SU-DHL-6 (cell line): ENCODE data around the gene ATP8A2.

Source experiments
- EZH2phosphoT487 ChIP-seq: fragments of 200-600 bp; sonication (generic), shearing (Covaris generic); conservative IDR thresholded peaks from 2 replicates; pipeline ENCODE4 v1.6.1; 2018; ENCODE audit warnings: mild to moderate bottlenecking, antibody characterized with exemption, low read length, moderate library complexity, mixed read lengths
- TF ChIP-seq, protein P1 (sequence below): fragments of 200-600 bp; sonication (generic); IDR thresholded peaks from one replicate; pipeline ENCODE4 v1.5.1; 2017; ENCODE audit warnings: antibody characterized with exemption, mild to moderate bottlenecking, low read length, moderate library complexity; ENCODE audit not compliant: insufficient read depth, poor library complexity, severe bottlenecking

DNA sequence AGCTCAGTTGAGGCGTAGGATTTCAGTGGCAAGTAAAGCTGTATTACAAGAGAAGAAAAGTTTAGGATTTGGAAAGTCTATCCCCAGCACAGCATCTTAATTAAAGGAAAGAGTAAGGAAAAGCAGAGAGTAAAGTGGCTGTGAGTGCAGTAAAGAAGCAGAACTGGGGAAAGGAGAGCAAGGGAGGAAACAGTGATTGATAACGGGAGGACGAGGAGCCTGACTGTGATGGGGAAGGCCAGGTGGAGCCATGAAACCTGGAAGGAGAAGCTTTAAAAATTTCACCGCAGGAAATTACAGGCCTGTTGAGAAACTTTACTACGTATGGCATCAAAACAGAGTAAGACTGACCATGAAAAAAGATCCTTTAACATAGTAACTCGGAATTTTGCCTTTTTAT lies 504.5 kb downstream of the ATP8A2 start:
- TF ChIP-seq, protein P1, sequence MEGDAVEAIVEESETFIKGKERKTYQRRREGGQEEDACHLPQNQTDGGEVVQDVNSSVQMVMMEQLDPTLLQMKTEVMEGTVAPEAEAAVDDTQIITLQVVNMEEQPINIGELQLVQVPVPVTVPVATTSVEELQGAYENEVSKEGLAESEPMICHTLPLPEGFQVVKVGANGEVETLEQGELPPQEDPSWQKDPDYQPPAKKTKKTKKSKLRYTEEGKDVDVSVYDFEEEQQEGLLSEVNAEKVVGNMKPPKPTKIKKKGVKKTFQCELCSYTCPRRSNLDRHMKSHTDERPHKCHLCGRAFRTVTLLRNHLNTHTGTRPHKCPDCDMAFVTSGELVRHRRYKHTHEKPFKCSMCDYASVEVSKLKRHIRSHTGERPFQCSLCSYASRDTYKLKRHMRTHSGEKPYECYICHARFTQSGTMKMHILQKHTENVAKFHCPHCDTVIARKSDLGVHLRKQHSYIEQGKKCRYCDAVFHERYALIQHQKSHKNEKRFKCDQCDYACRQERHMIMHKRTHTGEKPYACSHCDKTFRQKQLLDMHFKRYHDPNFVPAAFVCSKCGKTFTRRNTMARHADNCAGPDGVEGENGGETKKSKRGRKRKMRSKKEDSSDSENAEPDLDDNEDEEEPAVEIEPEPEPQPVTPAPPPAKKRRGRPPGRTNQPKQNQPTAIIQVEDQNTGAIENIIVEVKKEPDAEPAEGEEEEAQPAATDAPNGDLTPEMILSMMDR, result no peak
- TF ChIP-seq EZH2phosphoT487, result no peak
